ENCODE results near the gene FLYWCH2. TPM values are rescaled to one million over a fixed set of nuclear protein-coding genes. Genes with fewer than 3 reads are reported as not detected.

Gene FLYWCH2
- polyA plus RNA-seq, 2 of the 4 experiments (the other 2 are of a cell fraction), result 23.2 to 41.2 TPM

DNA sequence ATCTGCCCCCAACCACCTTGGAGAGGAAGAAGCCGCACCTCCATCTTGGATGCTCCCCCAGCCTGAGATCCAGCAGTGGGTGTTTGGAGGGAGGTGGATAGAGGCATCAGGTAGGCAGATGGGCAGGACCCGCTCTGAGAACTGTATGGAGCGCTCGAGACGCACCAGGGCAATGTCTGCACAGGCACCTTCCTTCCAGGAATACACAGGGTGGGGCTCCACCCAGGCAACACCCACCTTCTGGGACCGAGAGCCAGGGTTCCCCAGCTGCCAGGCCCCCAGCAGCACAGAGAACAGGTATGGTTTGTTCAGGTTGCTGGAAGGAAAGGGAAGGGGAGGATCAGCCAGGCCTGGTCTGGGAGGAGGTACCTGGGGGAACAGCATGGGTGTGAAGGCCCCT lies 27.5 kb upstream of the FLYWCH2 start:
- ATAC-seq (no peak), FAIRE-seq (no peak)
- TF ChIP-seq RCOR1 (IDR thresholded peaks at IDR 0.05; ENCODE audit: low read depth, low read length) (no peak), RFX5 (IDR thresholded peaks at IDR 0.05) (no peak), KDM1A (IDR thresholded peaks at IDR 0.05; ENCODE audit: low read depth) (no peak), BHLHE40 (IDR thresholded peaks at IDR 0.05; ENCODE audit: low read depth, low read length) (no peak), MYC (IDR thresholded peaks at IDR 0.05; ENCODE audit: borderline replicate concordance, low read length) (no peak), CHD4 (IDR thresholded peaks at IDR 0.05; ENCODE audit: borderline replicate concordance) (no peak), ZNF302 (CRISPR knock-in tag; IDR thresholded peaks at IDR 0.05) (no peak), ZC3H11A (IDR thresholded peaks at IDR 0.05) (no peak), USF2 (IDR thresholded peaks at IDR 0.05) (no peak), CBX2 (IDR thresholded peaks at IDR 0.05; ENCODE audit: borderline replicate concordance, low read depth) (no peak), NPAS2 (CRISPR knock-in tag; IDR thresholded peaks at IDR 0.05; ENCODE audit: borderline replicate concordance) (no peak), EHF (CRISPR knock-in tag; IDR thresholded peaks at IDR 0.05) (no peak), HEYL (CRISPR knock-in tag; IDR thresholded peaks at IDR 0.05) (no peak), HOXB13 (CRISPR knock-in tag; IDR thresholded peaks at IDR 0.05; ENCODE audit: low read depth) (no peak), CTCF (IDR thresholded peaks at IDR 0.05) (no peak), RARB (CRISPR knock-in tag; IDR thresholded peaks at IDR 0.05) (no peak), NR3C1 (IDR thresholded peaks at IDR 0.05) (no peak)
- TF ChIP-seq, protein P1, sequence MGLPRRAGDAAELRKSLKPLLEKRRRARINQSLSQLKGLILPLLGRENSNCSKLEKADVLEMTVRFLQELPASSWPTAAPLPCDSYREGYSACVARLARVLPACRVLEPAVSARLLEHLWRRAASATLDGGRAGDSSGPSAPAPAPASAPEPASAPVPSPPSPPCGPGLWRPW (IDR thresholded peaks at IDR 0.05), result no peak
- TF ChIP-seq, protein P2, sequence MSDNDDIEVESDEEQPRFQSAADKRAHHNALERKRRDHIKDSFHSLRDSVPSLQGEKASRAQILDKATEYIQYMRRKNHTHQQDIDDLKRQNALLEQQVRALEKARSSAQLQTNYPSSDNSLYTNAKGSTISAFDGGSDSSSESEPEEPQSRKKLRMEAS (IDR thresholded peaks at IDR 0.05), result no peak
- TF ChIP-seq, protein P3, sequence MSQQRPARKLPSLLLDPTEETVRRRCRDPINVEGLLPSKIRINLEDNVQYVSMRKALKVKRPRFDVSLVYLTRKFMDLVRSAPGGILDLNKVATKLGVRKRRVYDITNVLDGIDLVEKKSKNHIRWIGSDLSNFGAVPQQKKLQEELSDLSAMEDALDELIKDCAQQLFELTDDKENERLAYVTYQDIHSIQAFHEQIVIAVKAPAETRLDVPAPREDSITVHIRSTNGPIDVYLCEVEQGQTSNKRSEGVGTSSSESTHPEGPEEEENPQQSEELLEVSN (IDR thresholded peaks at IDR 0.05; ENCODE audit: borderline replicate concordance, low read depth), result no peak

DNA sequence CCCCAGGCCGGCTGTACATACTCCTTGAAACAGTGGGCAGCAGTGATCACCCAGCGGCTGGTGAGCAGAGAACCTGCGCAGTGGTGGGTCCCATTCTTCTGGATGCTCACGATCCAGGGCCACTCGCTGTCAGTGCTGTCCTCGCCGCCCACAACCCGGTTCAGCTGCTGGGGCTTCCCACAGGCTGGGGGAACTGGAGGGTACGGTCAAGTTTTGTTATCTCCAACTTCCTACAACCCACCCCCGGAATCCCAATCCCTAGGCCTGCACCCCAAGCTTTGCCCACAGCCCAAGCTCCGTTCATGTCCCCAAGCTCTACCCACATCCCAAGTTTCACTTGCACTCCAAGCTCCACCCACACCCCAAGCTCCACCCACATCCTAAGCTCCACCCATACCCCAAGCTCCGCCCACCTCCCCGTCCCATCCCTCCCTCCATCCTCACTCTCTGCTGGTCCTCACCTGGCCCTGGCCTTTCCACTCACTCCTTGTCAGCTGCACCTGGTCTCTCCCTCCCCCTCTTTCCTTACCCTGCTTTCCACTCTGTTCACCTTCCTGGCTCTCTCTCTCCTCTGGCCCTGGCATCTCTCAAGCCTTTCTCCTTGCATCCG lies 26.8 kb upstream of the FLYWCH2 start:
- no peak for FAIRE-seq
- POLR2A ChIA-PET, result interaction anchor here (1.9 kb wide), 1 partner anchor 12 kb away, joined by 6 read pairs; no protein-coding TSS in a partner anchor
- peak; percentile 52 to 60 for ATAC-seq
- no peak for TF ChIP-seq ZFP36 (IDR thresholded peaks at IDR 0.05; ENCODE audit: borderline replicate concordance, partially characterized antibody)
- no peak overlapping the region for H3K27ac ChIP-seq
- no peak overlapping the region for H3K4me2 ChIP-seq
- peak in 1 of 2 experiments; percentile 49 for DNase-seq (ENCODE audit: low read depth in 1 of 2, low spot score in 1 of 2)
- peaks cover 13% of the 10 kb centered on the region for H3K4me1 ChIP-seq
- peaks cover 5% of the 10 kb centered on the region; the same call in 1 of the 3 replicates for H3K9me3 ChIP-seq
- H3K4me3 ChIP-seq, result no peak overlapping the region
- CTCF ChIA-PET, result interaction anchor here (1.0 to 10.6 kb wide), 7 partner anchors 12 to 71 kb away, joined by 3 to 91 read pairs (median 5); no protein-coding TSS in a partner anchor
- WGBS (ENCODE audit: missing lambda C conversion rate), result 90% methylated on average over 12 of the region's 14 CpGs

More for the DNA sequence above, 27.5 kb upstream of the FLYWCH2 start:
- peaks cover 13% of the 10 kb centered on the region for H3K4me1 ChIP-seq
- no peak overlapping the region for H3K4me3 ChIP-seq
- peaks cover 5% of the 10 kb centered on the region; the same call in 1 of the 3 replicates for H3K9me3 ChIP-seq
- POLR2A ChIA-PET, result interaction anchor here (1.9 kb wide), 1 partner anchor 13 kb away, joined by 6 read pairs; no protein-coding TSS in a partner anchor
- H3K27ac ChIP-seq, result 0 out of 6 replicates have a peak overlapping the region, but pooled peaks of 1 of the 2 experiments have one; percentile 15
- H3K4me2 ChIP-seq, result no peak overlapping the region
- 80% methylated on average over 6 of the region's 6 CpGs for WGBS (ENCODE audit: missing lambda C conversion rate)
- CTCF ChIA-PET, result interaction anchor here (1.0 to 10.6 kb wide), 8 partner anchors 10 to 71 kb away, joined by 3 to 91 read pairs (median 8); no protein-coding TSS in a partner anchor
- no peak for DNase-seq (ENCODE audit: low read depth in 1 of 2, low spot score in 1 of 2)

Data from A549 (cell line).